Kidney (tissue), 14 donors: ENCODE results near the gene MARCO. TPM values are rescaled to one million over a fixed set of nuclear protein-coding genes. Genes with fewer than 3 reads are reported as not detected.
A peak's percentile ranks its signal among the peaks of the same experiment; 100 is the strongest.

Source experiments
- DNase-seq, 5 donors: peaks; one replicate each; pipeline ENCODE4 v3.0.0-alpha.2; 2013 to 2020
- FAIRE-seq: peaks from 2 replicates; lab custom pipeline; 2012; peaks lifted over from hg19 to GRCh38; lab: Jason Lieb, UNC
- H3K27ac ChIP-seq, 2 donors: one replicate each; pipeline ENCODE4 v1.7.0; 2013; ENCODE audit warnings: low read depth in 2 of 2, low read length in 2 of 2, inconsistent platforms in 1 of 2
- H3K27me3 ChIP-seq: one replicate; pipeline ENCODE4 v1.7.1; 2013; ENCODE audit warnings: low read length, inconsistent platforms; ENCODE audit not compliant: control insufficient read depth, insufficient read depth
- H3K36me3 ChIP-seq, 3 donors: one replicate each; pipeline versions ENCODE4 v1.7.0 to v1.7.1; 2013; ENCODE audit warnings: low read length in 3 of 3, control low read depth in 1 of 3, inconsistent platforms in 1 of 3; ENCODE audit not compliant: insufficient read depth in 3 of 3, control insufficient read depth in 2 of 3
- H3K4me1 ChIP-seq, 3 donors: one replicate each; pipeline versions ENCODE4 v1.7.0 to v1.7.1; 2013; ENCODE audit warnings: low read length in 3 of 3, inconsistent platforms in 1 of 3, low read depth in 1 of 3; ENCODE audit not compliant: control insufficient read depth in 2 of 3, insufficient read depth in 2 of 3
- H3K4me3 ChIP-seq, 3 donors: one replicate each; pipeline versions ENCODE4 v1.7.0 to v1.8.1; 2013; ENCODE audit warnings: low read length in 3 of 3, control low read depth in 1 of 3, inconsistent platforms in 1 of 3
- H3K9ac ChIP-seq, 3 donors: one replicate each; pipeline versions ENCODE4 v1.7.0 to v1.7.1; 2013; ENCODE audit warnings: low read length in 3 of 3, control low read depth in 1 of 3, inconsistent platforms in 1 of 3
- H3K9me3 ChIP-seq, 3 donors: one replicate each; pipeline versions ENCODE4 v1.7.0 to v1.7.1; 2013; ENCODE audit warnings: low read length in 3 of 3, control low read depth in 1 of 3, inconsistent platforms in 1 of 3; ENCODE audit not compliant: control insufficient read depth in 2 of 3, insufficient read depth in 1 of 3
- intact Hi-C: fragments of 100-400 bp; cut with DNase I; formaldehyde crosslinking; loops from one replicate; pipeline ENCODE4 v1.11.1; 2022
- polyA plus RNA-seq: library from polyadenylated mRNA; stranded (reverse); fragments of 350-450 nt; fragmentation: Illumina TruSeq; extraction: RNeasy Lipid Tissue Mini Kit (QIAGEN cat#74804); gene quantifications from one replicate; pipeline ENCODE4 v1.2.3, GENCODE V29; 2014; ENCODE audit warnings: low read depth, low replicate concordance; ENCODE audit not compliant: insufficient read depth
- total RNA-seq: library from RNA; stranded (reverse); fragmentation: NEBNext Ultra II Directional; extraction: Animal tissue kit (Norgen Biotek cat#: 25700); gene quantifications from one replicate; pipeline ENCODE4 v1.2.1, GENCODE V29; 2021
- TF ChIP-seq, protein P1 (sequence below): IDR thresholded peaks from 3 replicates; pipeline ENCODE4 v1.5.1; 2012; ENCODE audit warnings: mild to moderate bottlenecking, moderate library complexity, borderline replicate concordance; ENCODE audit not compliant: insufficient read depth; ENCODE audit errors: extremely low read depth
- donor health status: control.
- donor health status: control.
- donor health status: control.
- donor health status: control.
- donor health status: control.
- donor health status: DM: yes; HTN: yes; CAD: no.
- donor health status: Normal renal cell carcinoma (clear cell type).

MARCO gene
- total and polyA plus RNA-seq, 2 donors from 2014 or later: 0.65 to 4.6 TPM

DNA sequence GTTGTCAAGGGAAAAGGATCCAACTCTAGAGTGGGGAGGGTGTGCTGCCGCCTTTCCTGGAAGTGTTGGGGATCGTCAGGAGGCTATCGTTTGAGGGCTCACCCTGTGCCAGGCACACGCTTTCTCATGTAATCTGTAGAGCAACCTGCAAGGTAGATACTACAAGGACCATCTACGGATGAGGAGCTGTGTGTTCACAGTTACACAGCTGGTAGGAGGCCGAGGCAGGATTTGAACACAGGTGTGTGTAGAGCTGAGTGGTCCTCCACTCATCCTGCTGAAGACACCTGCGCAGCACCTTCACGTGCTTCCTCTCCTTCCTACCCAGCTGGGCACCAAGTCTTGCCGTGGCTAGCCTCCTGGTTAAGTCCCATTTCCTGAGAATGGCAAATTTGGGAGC is 68.3 kb downstream of the MARCO start:
- Histone ChIP-seq H3K9me3 (no peaks in the 10 kb centered on the region), H3K9ac (no peak overlapping the region), H3K27ac (no peak overlapping the region), H3K36me3 (no peaks in the 10 kb centered on the region), H3K4me1 (no peaks in the 10 kb centered on the region), H3K27me3 (peaks cover 3% of the 10 kb centered on the region), H3K4me3 (no peak overlapping the region)
- TF ChIP-seq, protein P1, sequence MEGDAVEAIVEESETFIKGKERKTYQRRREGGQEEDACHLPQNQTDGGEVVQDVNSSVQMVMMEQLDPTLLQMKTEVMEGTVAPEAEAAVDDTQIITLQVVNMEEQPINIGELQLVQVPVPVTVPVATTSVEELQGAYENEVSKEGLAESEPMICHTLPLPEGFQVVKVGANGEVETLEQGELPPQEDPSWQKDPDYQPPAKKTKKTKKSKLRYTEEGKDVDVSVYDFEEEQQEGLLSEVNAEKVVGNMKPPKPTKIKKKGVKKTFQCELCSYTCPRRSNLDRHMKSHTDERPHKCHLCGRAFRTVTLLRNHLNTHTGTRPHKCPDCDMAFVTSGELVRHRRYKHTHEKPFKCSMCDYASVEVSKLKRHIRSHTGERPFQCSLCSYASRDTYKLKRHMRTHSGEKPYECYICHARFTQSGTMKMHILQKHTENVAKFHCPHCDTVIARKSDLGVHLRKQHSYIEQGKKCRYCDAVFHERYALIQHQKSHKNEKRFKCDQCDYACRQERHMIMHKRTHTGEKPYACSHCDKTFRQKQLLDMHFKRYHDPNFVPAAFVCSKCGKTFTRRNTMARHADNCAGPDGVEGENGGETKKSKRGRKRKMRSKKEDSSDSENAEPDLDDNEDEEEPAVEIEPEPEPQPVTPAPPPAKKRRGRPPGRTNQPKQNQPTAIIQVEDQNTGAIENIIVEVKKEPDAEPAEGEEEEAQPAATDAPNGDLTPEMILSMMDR: no peak
- no peak for FAIRE-seq
- DNase-seq: peak in 1 of 5 donors; percentile 1
- intact Hi-C loops: no loop called here

DNA sequence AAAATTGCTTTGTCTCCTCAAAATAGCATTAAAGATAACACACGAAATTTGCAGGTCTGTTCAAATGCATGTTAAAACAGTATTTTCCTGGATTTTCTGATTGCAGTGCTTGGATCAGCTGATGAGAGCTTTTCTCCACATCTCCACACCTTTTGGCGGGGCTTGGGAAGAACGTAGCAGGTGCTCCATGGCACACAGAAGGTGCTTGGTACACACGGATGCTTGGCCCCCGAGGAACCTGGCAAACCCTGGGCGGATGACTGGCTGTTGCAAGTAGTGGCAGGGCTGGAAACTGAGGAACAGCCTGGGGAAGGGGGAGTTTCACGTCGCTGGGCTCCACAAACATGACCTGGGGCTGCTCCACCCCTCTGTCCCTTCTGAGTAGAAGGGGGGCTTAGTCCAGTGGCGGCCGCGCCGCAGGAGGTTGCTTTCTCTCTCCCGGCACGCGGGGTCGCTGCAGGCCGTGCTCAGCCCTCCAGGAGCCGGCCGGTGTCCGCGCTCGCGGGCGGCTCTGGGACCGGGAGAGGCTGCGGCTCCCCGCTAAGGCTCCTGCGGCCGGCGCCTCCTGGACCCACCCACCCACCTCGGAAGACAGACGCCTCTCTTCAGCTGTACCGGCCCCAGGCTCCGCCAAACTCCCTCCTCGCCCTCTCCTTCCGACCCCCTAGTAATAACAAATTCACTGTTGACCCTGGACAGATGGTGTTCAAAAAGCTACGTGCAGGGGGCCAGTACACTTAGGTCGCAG is 69.3 kb downstream of the MARCO start:
- H3K27me3 ChIP-seq: peaks cover 3% of the 10 kb centered on the region
- H3K9ac ChIP-seq: no peak overlapping the region
- no peak for FAIRE-seq
- TF ChIP-seq, protein P1: peak; percentile 70
- no peaks in the 10 kb centered on the region for H3K36me3 ChIP-seq
- H3K9me3 ChIP-seq: no peaks in the 10 kb centered on the region
- H3K4me3 ChIP-seq: no peak overlapping the region
- intact Hi-C loops: no loop called here
- no peak overlapping the region for H3K27ac ChIP-seq
- peak; percentile 66 to 84 (median 72) for DNase-seq
- no peaks in the 10 kb centered on the region for H3K4me1 ChIP-seq

DNA sequence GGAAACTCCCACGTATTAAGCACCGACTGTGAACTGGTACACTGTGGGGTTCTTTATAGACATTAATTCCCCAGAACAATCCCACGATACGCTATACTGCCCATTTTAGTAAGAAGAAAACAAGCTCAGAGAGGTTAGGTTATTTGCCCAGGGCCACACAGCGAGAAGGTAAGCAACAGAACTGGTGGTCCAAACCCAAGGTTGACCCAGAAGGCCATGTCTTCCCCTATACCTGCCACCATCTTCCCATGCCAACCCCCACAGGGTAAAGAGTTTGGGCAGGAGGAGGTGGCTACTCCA is 69.9 kb downstream of the MARCO start:
- H3K4me1 ChIP-seq: no peaks in the 10 kb centered on the region
- TF ChIP-seq, protein P1: no peak
- no peak for DNase-seq
- H3K27me3 ChIP-seq: peaks cover 3% of the 10 kb centered on the region
- H3K36me3 ChIP-seq: no peaks in the 10 kb centered on the region
- no peak overlapping the region for H3K4me3 ChIP-seq
- FAIRE-seq: no peak
- no peaks in the 10 kb centered on the region for H3K9me3 ChIP-seq
- H3K27ac ChIP-seq: no peak overlapping the region
- no peak overlapping the region for H3K9ac ChIP-seq
- intact Hi-C loops: no loop called here
